H1 (cell line): ENCODE measurements around the gene CBLL1.

Experiments used
- EGR1 ChIP-seq: IDR thresholded peaks from 2 replicates; pipeline ENCODE4 v1.6.1; 2011; ENCODE audit warnings: low read depth, low read length, borderline replicate concordance
- RXRA ChIP-seq: IDR thresholded peaks from 2 replicates; pipeline ENCODE4 v1.6.1; 2011; ENCODE audit warnings: low read depth, mild to moderate bottlenecking, low read length, moderate library complexity; ENCODE audit not compliant: insufficient read depth
- SIN3A ChIP-seq, 2 experiments: IDR thresholded peaks in 1 of 2; conservative IDR thresholded peaks in 1 of 2; 2 replicates each; pipeline ENCODE4 v1.6.1; 2011 to 2012; ENCODE audit warnings: low read length in 2 of 2, improper control_type of control experiment in 1 of 2, low read depth in 1 of 2, mild to moderate bottlenecking in 1 of 2

- TF ChIP-seq EGR1 (no peak), SIN3A (conservative IDR thresholded peaks at IDR 0.05 in 1 of 2, IDR thresholded peaks at IDR 0.05 in 1 of 2; ENCODE audit: low read depth in 1 of 2, low read length in 2 of 2) (no peak), RXRA (no peak)
Measured at GRCh38 chr7:107728276-107728675, 15.7 kb upstream of the CBLL1 start.
